A549 (cell line): ENCODE data around the gene ZNF331. TPM values are rescaled to one million over a fixed set of nuclear protein-coding genes. Genes with fewer than 3 reads are reported as not detected.

Source experiments
- ATAC-seq, 2 experiments: fragments of 200-7000 bp in 1 of 2; fragments of >200 bp in 1 of 2; cut with Nextera tagmentation in 1 of 2; cut with Tn5 transposase in 1 of 2; 3 replicates each; pipeline versions ENCODE4 v1.8.0 to v1.9.1; 2018 to 2020; ENCODE audit warnings: mild to moderate bottlenecking in 1 of 2, moderate library complexity in 1 of 2
- CTCF ChIA-PET: fragments of 300-600 bp; sonication (Branson Sonifier 250); formaldehyde crosslinking; extraction: SDS; loops from one replicate; lab custom pipeline; 2021; ENCODE audit warnings: antibody characterized with exemption, inconsistent platforms; lab: Yijun Ruan, JAX
- POLR2A ChIA-PET: fragments of 350-600 bp; formaldehyde crosslinking; extraction: SDS; loops from one replicate; lab custom pipeline; 2021; ENCODE audit warnings: antibody characterized with exemption, inconsistent platforms; lab: Yijun Ruan, JAX
- DNase-seq, 2 experiments: peaks; one replicate each; pipeline versions ENCODE4 v3.0.0 to v3.0.0-alpha.2; 2011 to 2016; ENCODE audit warnings: low read depth in 1 of 2, low spot score in 1 of 2
- FAIRE-seq: peaks from 2 replicates; lab custom pipeline; 2011; peaks lifted over from hg19 to GRCh38; lab: Jason Lieb, UNC
- H3K27ac ChIP-seq, 2 experiments: fragments of >200 bp; sonication (Bioruptor Twin); formaldehyde crosslinking; 3 replicates each; pipeline ENCODE4 v1.5.1; 2016 to 2017
- H3K4me1 ChIP-seq: fragments of >200 bp; sonication (Bioruptor Twin); formaldehyde crosslinking; 3 replicates; pipeline ENCODE4 v1.6.1; 2016
- H3K4me2 ChIP-seq: fragments of >200 bp; sonication (Bioruptor Twin); formaldehyde crosslinking; 3 replicates; pipeline ENCODE4 v1.6.1; 2016
- H3K4me3 ChIP-seq: fragments of >200 bp; sonication (Bioruptor Twin); formaldehyde crosslinking; 3 replicates; pipeline ENCODE4 v1.5.1; 2016
- H3K9me3 ChIP-seq: fragments of >200 bp; sonication (Bioruptor Twin); formaldehyde crosslinking; 3 replicates; pipeline ENCODE4 v1.6.1; 2016
- BHLHE40 ChIP-seq: IDR thresholded peaks from 2 replicates; pipeline ENCODE4 v1.6.1; 2012; ENCODE audit warnings: low read depth, low read length, inconsistent platforms
- CBX8 ChIP-seq: fragments of 200-600 bp; sonication (generic); IDR thresholded peaks from 2 replicates; pipeline ENCODE4 v1.6.1; 2016
- CEBPB ChIP-seq, 2 experiments: fragments of >200 bp in 1 of 2; sonication (Bioruptor Twin) in 1 of 2; formaldehyde crosslinking in 1 of 2; IDR thresholded peaks; 2 replicates each; pipeline ENCODE4 v1.6.1; 2012 to 2016
- CHD2 ChIP-seq: fragments of 150-350 bp; IDR thresholded peaks from 2 replicates; pipeline ENCODE4 v1.6.1; 2014; ENCODE audit warnings: low read length; ENCODE audit not compliant: partially characterized antibody
- CHD4 ChIP-seq: fragments of 200-600 bp; sonication (generic); IDR thresholded peaks from 2 replicates; pipeline ENCODE4 v1.6.1; 2016; ENCODE audit warnings: antibody characterized with exemption, mild to moderate bottlenecking, borderline replicate concordance
- CTCF ChIP-seq: fragments of >200 bp; sonication (Bioruptor Twin); formaldehyde crosslinking; IDR thresholded peaks from 3 replicates; pipeline ENCODE4 v1.5.1; 2016
- EHF ChIP-seq: fragments of 250-450 bp; sonication (Bioruptor Pico); IDR thresholded peaks from 2 replicates; pipeline ENCODE4 v1.5.0; 2020; ENCODE audit warnings: mild to moderate bottlenecking
- ESRRA ChIP-seq: fragments of 150-350 bp; IDR thresholded peaks from 2 replicates; pipeline ENCODE4 v1.6.1; 2014; ENCODE audit warnings: mild to moderate bottlenecking, low read length, borderline replicate concordance
- FOSB ChIP-seq: fragments of 250-450 bp; sonication (Bioruptor Pico); IDR thresholded peaks from 2 replicates; pipeline ENCODE4 v1.5.0; 2020; ENCODE audit warnings: mild to moderate bottlenecking, moderate library complexity
- MAX ChIP-seq: IDR thresholded peaks from 2 replicates; pipeline ENCODE4 v1.6.1; 2012
- NR3C1 ChIP-seq: fragments of >200 bp; sonication (Bioruptor Twin); formaldehyde crosslinking; IDR thresholded peaks from 3 replicates; pipeline ENCODE4 v1.6.1; 2017
- PHF8 ChIP-seq: fragments of 200-600 bp; sonication (generic); IDR thresholded peaks from 2 replicates; pipeline ENCODE4 v1.6.1; 2016; ENCODE audit warnings: low read depth, mild to moderate bottlenecking, antibody characterized with exemption, moderate library complexity, borderline replicate concordance
- RAD21 ChIP-seq, 2 experiments: fragments of >200 bp in 1 of 2; sonication (Bioruptor Twin) in 1 of 2; formaldehyde crosslinking in 1 of 2; IDR thresholded peaks in 1 of 2; conservative IDR thresholded peaks in 1 of 2; 2 replicates in 1 of 2; 3 replicates in 1 of 2; pipeline ENCODE4 v1.6.1; 2012 to 2018; ENCODE audit warnings: inconsistent platforms in 1 of 2
- TP53 ChIP-seq: fragments of 250-450 bp; sonication (Bioruptor Pico); IDR thresholded peaks from 2 replicates; pipeline ENCODE4 v1.5.0; 2021; ENCODE audit warnings: mild to moderate bottlenecking, moderate library complexity
- ZC3H11A ChIP-seq: fragments of 450-650 bp; IDR thresholded peaks from 2 replicates; pipeline ENCODE4 v1.6.1; 2014; ENCODE audit warnings: antibody characterized with exemption, mild to moderate bottlenecking
- ZFP36 ChIP-seq: fragments of 450-650 bp; IDR thresholded peaks from 2 replicates; pipeline ENCODE4 v1.6.1; 2014; ENCODE audit warnings: borderline replicate concordance; ENCODE audit not compliant: partially characterized antibody
- ZNF302 ChIP-seq: fragments of 250-450 bp; sonication (Bioruptor Pico); IDR thresholded peaks from 2 replicates; pipeline ENCODE4 v1.9.0; 2021; ENCODE audit warnings: inconsistent platforms, mild to moderate bottlenecking, moderate library complexity
- WGBS: methylation state at CpG from one replicate; pipeline ENCODE4 v1.1.6; 2017; ENCODE audit errors: missing lambda C conversion rate; 5-methylcytosine and 5-hydroxymethylcytosine counted together
- polyA plus RNA-seq, 4 experiments: library from polyadenylated mRNA; depleted of rRNA in 3 of 4; stranded (reverse); fragments of >200 nt; fragmentation: RNase III in 1 of 4; extraction: RNeasy Plus Mini Kit Qiagen cat#74134 plus additional on column Dnase treatment in 1 of 4; gene quantifications; 2 replicates in 3 of 4; 3 replicates in 1 of 4; pipeline ENCODE4 v1.2.3, GENCODE V29; 2011 to 2017
- TF ChIP-seq, protein P1 (sequence below): fragments of 200-600 bp; sonication (generic); IDR thresholded peaks from 2 replicates; pipeline ENCODE4 v1.6.1; 2016; ENCODE audit warnings: antibody characterized with exemption, mild to moderate bottlenecking, moderate library complexity
- TF ChIP-seq, protein P2 (sequence below): fragments of >200 bp; sonication (Bioruptor Twin); formaldehyde crosslinking; IDR thresholded peaks from 2 replicates; pipeline ENCODE4 v1.6.1; 2016
- TF ChIP-seq, protein P3 (sequence below): IDR thresholded peaks from 2 replicates; pipeline ENCODE4 v1.6.1; 2012
- TF ChIP-seq, protein P4 (sequence below): fragments of 450-650 bp; IDR thresholded peaks from 2 replicates; pipeline ENCODE4 v1.6.1; 2014; ENCODE audit warnings: antibody characterized with exemption

ZNF331 gene
- polyA plus RNA-seq, 2 of the 4 experiments (the other 2 are of a cell fraction) = 14.5 to 18.1 TPM

GRCh38 chr19:53536225-53536548 is 1.8 kb upstream of the ZNF331 start:
- peak; percentile 7 for FAIRE-seq
- DNase-seq = no peak
- POLR2A ChIA-PET = interaction anchor here (1.6 kb wide), 1 partner anchor 16 kb away, joined by 4 read pairs; no protein-coding TSS in a partner anchor
- no peak for TF ChIP-seq TP53
- TF ChIP-seq CHD2 = no peak
- TF ChIP-seq MAX = no peak
- TF ChIP-seq ZFP36 = no peak
- TF ChIP-seq CHD4 = no peak
- TF ChIP-seq ZNF302 (CRISPR knock-in tag) = no peak
- TF ChIP-seq ESRRA = no peak
- TF ChIP-seq PHF8 = no peak
- TF ChIP-seq NR3C1 = no peak
- TF ChIP-seq, protein P1, sequence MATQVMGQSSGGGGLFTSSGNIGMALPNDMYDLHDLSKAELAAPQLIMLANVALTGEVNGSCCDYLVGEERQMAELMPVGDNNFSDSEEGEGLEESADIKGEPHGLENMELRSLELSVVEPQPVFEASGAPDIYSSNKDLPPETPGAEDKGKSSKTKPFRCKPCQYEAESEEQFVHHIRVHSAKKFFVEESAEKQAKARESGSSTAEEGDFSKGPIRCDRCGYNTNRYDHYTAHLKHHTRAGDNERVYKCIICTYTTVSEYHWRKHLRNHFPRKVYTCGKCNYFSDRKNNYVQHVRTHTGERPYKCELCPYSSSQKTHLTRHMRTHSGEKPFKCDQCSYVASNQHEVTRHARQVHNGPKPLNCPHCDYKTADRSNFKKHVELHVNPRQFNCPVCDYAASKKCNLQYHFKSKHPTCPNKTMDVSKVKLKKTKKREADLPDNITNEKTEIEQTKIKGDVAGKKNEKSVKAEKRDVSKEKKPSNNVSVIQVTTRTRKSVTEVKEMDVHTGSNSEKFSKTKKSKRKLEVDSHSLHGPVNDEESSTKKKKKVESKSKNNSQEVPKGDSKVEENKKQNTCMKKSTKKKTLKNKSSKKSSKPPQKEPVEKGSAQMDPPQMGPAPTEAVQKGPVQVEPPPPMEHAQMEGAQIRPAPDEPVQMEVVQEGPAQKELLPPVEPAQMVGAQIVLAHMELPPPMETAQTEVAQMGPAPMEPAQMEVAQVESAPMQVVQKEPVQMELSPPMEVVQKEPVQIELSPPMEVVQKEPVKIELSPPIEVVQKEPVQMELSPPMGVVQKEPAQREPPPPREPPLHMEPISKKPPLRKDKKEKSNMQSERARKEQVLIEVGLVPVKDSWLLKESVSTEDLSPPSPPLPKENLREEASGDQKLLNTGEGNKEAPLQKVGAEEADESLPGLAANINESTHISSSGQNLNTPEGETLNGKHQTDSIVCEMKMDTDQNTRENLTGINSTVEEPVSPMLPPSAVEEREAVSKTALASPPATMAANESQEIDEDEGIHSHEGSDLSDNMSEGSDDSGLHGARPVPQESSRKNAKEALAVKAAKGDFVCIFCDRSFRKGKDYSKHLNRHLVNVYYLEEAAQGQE = no peak
- TF ChIP-seq, protein P2, sequence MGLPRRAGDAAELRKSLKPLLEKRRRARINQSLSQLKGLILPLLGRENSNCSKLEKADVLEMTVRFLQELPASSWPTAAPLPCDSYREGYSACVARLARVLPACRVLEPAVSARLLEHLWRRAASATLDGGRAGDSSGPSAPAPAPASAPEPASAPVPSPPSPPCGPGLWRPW = no peak
- TF ChIP-seq, protein P3, sequence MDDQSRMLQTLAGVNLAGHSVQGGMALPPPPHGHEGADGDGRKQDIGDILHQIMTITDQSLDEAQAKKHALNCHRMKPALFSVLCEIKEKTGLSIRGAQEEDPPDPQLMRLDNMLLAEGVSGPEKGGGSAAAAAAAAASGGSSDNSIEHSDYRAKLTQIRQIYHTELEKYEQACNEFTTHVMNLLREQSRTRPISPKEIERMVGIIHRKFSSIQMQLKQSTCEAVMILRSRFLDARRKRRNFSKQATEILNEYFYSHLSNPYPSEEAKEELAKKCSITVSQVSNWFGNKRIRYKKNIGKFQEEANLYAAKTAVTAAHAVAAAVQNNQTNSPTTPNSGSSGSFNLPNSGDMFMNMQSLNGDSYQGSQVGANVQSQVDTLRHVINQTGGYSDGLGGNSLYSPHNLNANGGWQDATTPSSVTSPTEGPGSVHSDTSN = no peak
- no peak for TF ChIP-seq FOSB (CRISPR knock-in tag)
- no peak for TF ChIP-seq CEBPB (IDR thresholded peaks at IDR 0.05)
- TF ChIP-seq, all 56 proteins: peak for 0
- H3K4me3 ChIP-seq = no peak overlapping the region
- CTCF ChIA-PET = no interaction called here
- H3K27ac ChIP-seq = no peak overlapping the region
- H3K4me1 ChIP-seq = no peaks in the 10 kb centered on the region
- H3K9me3 ChIP-seq = peaks cover 31% of the 10 kb centered on the region
- no peak for ATAC-seq
- H3K4me2 ChIP-seq = no peak overlapping the region

DNA sequence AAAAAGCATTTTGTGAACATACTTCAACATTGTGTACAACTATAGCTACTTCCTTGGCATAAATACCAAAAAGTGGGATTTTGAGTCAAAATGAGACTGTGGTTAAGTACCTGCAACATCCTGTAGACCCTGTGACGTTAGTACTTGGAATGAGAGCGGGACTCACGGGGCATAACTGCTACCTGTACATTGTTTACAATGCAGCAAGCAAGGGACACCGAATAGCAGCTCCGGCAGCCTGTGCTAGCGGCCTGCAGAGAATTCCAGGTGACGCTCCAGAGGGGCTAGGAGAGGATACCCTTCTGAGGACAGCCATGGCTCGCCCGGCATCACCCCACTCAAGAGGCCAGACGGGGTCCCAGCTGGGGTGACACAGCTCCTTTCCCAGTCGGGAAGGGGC is 824 bp upstream of the ZNF331 start:
- CTCF ChIA-PET = interaction anchor here (0.6 to 0.8 kb wide), 2 partner anchors 16 to 85 kb away, joined by 3 read pairs; no protein-coding TSS in a partner anchor
- Histone ChIP-seq H3K4me3 (peak overlapping the region; percentile 56), H3K4me1 (0 out of 3 replicates have a peak, but pooled peaks cover 3% of the 10 kb centered on the region), H3K4me2 (peak overlapping the region; percentile 69), H3K27ac (peak overlapping the region; percentile 68 to 87), H3K9me3 (peaks cover 28% of the 10 kb centered on the region)
- no peak for ATAC-seq
- WGBS = 88% methylated on average over 11 of the region's 11 CpGs
- POLR2A ChIA-PET = interaction anchor here (1.6 kb wide), 1 partner anchor 16 kb away, joined by 4 read pairs; no protein-coding TSS in a partner anchor
- no peak for FAIRE-seq
- TF ChIP-seq, protein P4, sequence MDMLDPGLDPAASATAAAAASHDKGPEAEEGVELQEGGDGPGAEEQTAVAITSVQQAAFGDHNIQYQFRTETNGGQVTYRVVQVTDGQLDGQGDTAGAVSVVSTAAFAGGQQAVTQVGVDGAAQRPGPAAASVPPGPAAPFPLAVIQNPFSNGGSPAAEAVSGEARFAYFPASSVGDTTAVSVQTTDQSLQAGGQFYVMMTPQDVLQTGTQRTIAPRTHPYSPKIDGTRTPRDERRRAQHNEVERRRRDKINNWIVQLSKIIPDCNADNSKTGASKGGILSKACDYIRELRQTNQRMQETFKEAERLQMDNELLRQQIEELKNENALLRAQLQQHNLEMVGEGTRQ = no peak
- no peak for TF ChIP-seq EHF (CRISPR knock-in tag)
- TF ChIP-seq, protein P2 = no peak
- TF ChIP-seq BHLHE40 = no peak
- TF ChIP-seq CBX8 = no peak
- TF ChIP-seq CTCF = no peak
- no peak for TF ChIP-seq ZNF302 (CRISPR knock-in tag)
- TF ChIP-seq ZC3H11A = no peak
- TF ChIP-seq RAD21 (conservative IDR thresholded peaks at IDR 0.05 in 1 of 2, IDR thresholded peaks at IDR 0.05 in 1 of 2) = no peak
- no peak for DNase-seq
